ENCODE measurements around the gene MPDU1. TPM values are rescaled to one million over a fixed set of nuclear protein-coding genes. Genes with fewer than 3 reads are reported as not detected.
A peak's percentile ranks its signal among the peaks of the same experiment; 100 is the strongest.

Gene MPDU1
- total and polyA plus RNA-seq, 4 donors: 55.3 to 136 (median 91.2) TPM

- peaks cover 10 to 52% (median 38%) of the 10 kb centered on the region in 4 donors for H3K4me1 ChIP-seq (ENCODE audit: control insufficient read depth in 4 of 4, insufficient read depth in 4 of 4, low read length in 3 of 4)
- peak within 1 kb of the TSS in 2 of 3 donors; percentile 0 to 31 for H3K4me3 ChIP-seq (ENCODE audit: low read depth in 1 of 3, low read length in 3 of 3)
- TF ChIP-seq NR2F2 (IDR thresholded peaks at IDR 0.05) (peak; percentile 58), RXRA (IDR thresholded peaks at IDR 0.05) (no peak)
- H3K27me3 ChIP-seq (ENCODE audit: control insufficient read depth in 4 of 4, insufficient read depth in 4 of 4, low read length in 3 of 4): no peaks in the 10 kb centered on the region
- peak within 1 kb of the TSS in 1 of 2 donors; percentile 76 for H3K9ac ChIP-seq (ENCODE audit: low read depth in 1 of 2, low read length in 2 of 2)
- no peaks in the 10 kb centered on the region for H3K9me3 ChIP-seq (ENCODE audit: control insufficient read depth in 4 of 4, low read length in 3 of 4)
- H3K36me3 ChIP-seq (ENCODE audit: control insufficient read depth in 4 of 4, insufficient read depth in 3 of 4, low read depth in 1 of 4, low read length in 3 of 4): no peaks in the 10 kb centered on the region
- no peak for DNase-seq (ENCODE audit: low spot score)
- 53% methylated on average over 16 of the region's 16 CpGs for WGBS
- peak within 1 kb of the TSS; percentile 79 to 94 for H3K27ac ChIP-seq (ENCODE audit: low read depth in 1 of 2, low read length in 2 of 2)
These were observed 24.9 kb upstream of the MPDU1 start, which contains the start of gene TNFSF13 for GRCh38 chr17:7558544-7559319. Gene TNFSF13, plus strand, starts transcription at chr17:7558750. Its CDS starts 290 bp downstream, at chr17:7559040.

DNA sequence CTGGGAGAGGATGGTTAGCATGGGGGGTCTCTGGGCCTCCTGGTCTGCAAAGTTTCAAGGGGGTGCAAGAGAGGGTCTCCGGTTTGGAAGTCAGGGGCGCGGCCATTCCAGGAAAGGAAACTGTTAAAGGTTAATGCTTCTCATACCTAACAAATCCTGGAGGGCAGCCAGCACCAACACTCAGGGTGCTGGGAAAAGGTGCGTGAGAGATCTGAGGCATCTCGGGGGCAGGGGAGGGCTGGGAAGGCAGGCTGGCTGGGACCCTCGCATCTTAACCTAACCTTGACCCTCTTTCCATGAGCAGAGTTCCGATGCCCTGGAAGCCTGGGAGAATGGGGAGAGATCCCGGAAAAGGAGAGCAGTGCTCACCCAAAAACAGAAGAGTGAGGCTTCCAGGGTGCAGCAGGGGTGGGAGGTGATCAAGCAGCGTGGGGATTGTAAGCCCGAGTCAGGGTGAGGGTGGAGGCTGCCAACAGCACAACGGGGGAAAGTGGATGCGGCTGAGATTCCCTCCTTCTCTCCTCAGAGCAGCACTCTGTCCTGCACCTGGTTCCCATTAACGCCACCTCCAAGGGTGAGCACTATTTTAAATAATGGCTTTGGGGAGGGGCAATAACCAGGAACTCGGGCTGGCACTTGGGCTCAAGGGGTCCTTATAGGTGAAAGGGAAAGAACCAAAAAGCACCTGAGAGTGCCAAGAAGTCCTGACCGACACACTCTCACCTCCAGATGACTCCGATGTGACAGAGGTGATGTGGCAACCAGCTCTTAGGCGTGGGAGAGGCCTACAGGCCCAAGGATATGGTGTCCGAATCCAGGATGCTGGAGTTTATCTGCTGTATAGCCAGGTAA lies 24.1 kb upstream of the MPDU1 start:
- TF ChIP-seq FOXA1 (IDR thresholded peaks at IDR 0.05) (no peak), RXRA (IDR thresholded peaks at IDR 0.05) (no peak), EGR1 (IDR thresholded peaks at IDR 0.05; ENCODE audit: low read depth in 2 of 2) (no peak), MAX (IDR thresholded peaks at IDR 0.05) (no peak), YY1 (IDR thresholded peaks at IDR 0.05) (no peak)
- TF ChIP-seq, protein P1, sequence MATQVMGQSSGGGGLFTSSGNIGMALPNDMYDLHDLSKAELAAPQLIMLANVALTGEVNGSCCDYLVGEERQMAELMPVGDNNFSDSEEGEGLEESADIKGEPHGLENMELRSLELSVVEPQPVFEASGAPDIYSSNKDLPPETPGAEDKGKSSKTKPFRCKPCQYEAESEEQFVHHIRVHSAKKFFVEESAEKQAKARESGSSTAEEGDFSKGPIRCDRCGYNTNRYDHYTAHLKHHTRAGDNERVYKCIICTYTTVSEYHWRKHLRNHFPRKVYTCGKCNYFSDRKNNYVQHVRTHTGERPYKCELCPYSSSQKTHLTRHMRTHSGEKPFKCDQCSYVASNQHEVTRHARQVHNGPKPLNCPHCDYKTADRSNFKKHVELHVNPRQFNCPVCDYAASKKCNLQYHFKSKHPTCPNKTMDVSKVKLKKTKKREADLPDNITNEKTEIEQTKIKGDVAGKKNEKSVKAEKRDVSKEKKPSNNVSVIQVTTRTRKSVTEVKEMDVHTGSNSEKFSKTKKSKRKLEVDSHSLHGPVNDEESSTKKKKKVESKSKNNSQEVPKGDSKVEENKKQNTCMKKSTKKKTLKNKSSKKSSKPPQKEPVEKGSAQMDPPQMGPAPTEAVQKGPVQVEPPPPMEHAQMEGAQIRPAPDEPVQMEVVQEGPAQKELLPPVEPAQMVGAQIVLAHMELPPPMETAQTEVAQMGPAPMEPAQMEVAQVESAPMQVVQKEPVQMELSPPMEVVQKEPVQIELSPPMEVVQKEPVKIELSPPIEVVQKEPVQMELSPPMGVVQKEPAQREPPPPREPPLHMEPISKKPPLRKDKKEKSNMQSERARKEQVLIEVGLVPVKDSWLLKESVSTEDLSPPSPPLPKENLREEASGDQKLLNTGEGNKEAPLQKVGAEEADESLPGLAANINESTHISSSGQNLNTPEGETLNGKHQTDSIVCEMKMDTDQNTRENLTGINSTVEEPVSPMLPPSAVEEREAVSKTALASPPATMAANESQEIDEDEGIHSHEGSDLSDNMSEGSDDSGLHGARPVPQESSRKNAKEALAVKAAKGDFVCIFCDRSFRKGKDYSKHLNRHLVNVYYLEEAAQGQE (IDR thresholded peaks at IDR 0.05): no peak
- Histone ChIP-seq H3K36me3 (ENCODE audit: control insufficient read depth in 4 of 4, insufficient read depth in 3 of 4, low read depth in 1 of 4, low read length in 3 of 4) (peaks cover 0 to 8% (median 0%) of the 10 kb centered on the region in 4 donors), H3K4me3 (ENCODE audit: low read depth in 1 of 3, low read length in 3 of 3) (no peak overlapping the region), H3K27ac (ENCODE audit: low read depth in 1 of 2, low read length in 2 of 2) (peak overlapping the region; percentile 79 to 94), H3K4me1 (ENCODE audit: control insufficient read depth in 4 of 4, insufficient read depth in 4 of 4, low read length in 3 of 4) (peaks cover 10 to 55% (median 41%) of the 10 kb centered on the region in 4 donors), H3K9me3 (ENCODE audit: control insufficient read depth in 4 of 4, low read length in 3 of 4) (no peaks in the 10 kb centered on the region), H3K9ac (ENCODE audit: low read depth in 1 of 2, low read length in 2 of 2) (peak overlapping the region in 1 of 2 donors; percentile 76), H3K27me3 (ENCODE audit: control insufficient read depth in 4 of 4, insufficient read depth in 4 of 4, low read length in 3 of 4) (no peaks in the 10 kb centered on the region)
- WGBS: 70% methylated on average over 18 of the region's 18 CpGs
- DNase-seq (ENCODE audit: low spot score): no peak

DNA sequence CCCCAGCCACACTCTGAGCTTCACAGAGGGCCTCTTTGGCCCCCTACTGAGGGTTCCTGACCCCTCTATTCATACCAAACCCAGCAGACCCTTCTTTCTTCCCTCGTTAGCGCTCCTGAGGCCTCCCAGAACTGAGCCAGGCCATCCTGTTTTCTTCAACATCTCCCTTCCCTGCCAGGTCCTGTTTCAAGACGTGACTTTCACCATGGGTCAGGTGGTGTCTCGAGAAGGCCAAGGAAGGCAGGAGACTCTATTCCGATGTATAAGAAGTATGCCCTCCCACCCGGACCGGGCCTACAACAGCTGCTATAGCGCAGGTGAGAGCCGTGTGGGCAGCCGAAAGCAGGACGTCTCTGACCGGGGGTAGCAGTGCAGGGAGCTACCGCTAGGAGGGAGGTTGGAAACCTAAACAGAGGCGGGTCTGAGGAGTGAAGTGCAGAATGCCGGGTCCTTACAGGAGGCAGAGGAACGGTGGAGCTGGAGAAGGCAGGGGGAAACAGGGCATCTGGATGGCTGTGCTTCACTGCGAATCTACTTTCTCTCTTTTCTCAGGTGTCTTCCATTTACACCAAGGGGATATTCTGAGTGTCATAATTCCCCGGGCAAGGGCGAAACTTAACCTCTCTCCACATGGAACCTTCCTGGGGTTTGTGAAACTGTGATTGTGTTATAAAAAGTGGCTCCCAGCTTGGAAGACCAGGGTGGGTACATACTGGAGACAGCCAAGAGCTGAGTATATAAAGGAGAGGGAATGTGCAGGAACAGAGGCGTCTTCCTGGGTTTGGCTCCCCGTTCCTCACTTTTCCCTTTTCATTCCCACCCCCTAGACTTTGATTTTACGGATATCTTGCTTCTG lies 23.3 kb upstream of the MPDU1 start:
- peaks cover under 1 to 17% (median 5%) of the 10 kb centered on the region in 4 donors for H3K36me3 ChIP-seq (ENCODE audit: control insufficient read depth in 4 of 4, insufficient read depth in 3 of 4, low read depth in 1 of 4, low read length in 3 of 4)
- 31% methylated on average over 22 of the region's 22 CpGs for WGBS
- no peaks in the 10 kb centered on the region for H3K9me3 ChIP-seq (ENCODE audit: control insufficient read depth in 4 of 4, low read length in 3 of 4)
- TF ChIP-seq MAX (IDR thresholded peaks at IDR 0.05): no peak
- peak in 1 of 2 donors; percentile 51 for TF ChIP-seq RAD21 (IDR thresholded peaks at IDR 0.05)
- TF ChIP-seq, protein P2, sequence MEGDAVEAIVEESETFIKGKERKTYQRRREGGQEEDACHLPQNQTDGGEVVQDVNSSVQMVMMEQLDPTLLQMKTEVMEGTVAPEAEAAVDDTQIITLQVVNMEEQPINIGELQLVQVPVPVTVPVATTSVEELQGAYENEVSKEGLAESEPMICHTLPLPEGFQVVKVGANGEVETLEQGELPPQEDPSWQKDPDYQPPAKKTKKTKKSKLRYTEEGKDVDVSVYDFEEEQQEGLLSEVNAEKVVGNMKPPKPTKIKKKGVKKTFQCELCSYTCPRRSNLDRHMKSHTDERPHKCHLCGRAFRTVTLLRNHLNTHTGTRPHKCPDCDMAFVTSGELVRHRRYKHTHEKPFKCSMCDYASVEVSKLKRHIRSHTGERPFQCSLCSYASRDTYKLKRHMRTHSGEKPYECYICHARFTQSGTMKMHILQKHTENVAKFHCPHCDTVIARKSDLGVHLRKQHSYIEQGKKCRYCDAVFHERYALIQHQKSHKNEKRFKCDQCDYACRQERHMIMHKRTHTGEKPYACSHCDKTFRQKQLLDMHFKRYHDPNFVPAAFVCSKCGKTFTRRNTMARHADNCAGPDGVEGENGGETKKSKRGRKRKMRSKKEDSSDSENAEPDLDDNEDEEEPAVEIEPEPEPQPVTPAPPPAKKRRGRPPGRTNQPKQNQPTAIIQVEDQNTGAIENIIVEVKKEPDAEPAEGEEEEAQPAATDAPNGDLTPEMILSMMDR (IDR thresholded peaks at IDR 0.05; ENCODE audit: low read depth, low read length, missing input control): peak; percentile 68
- H3K9ac ChIP-seq (ENCODE audit: low read depth in 1 of 2, low read length in 2 of 2): peak overlapping the region in 1 of 2 donors; percentile 35
- H3K4me1 ChIP-seq (ENCODE audit: control insufficient read depth in 4 of 4, insufficient read depth in 4 of 4, low read length in 3 of 4): peaks cover 10 to 55% (median 41%) of the 10 kb centered on the region in 4 donors
- DNase-seq (ENCODE audit: low spot score): peak; percentile 73
- no peaks in the 10 kb centered on the region for H3K27me3 ChIP-seq (ENCODE audit: control insufficient read depth in 4 of 4, insufficient read depth in 4 of 4, low read length in 3 of 4)
- peak overlapping the region; percentile 8 to 19 for H3K27ac ChIP-seq (ENCODE audit: low read depth in 1 of 2, low read length in 2 of 2)
- no peak overlapping the region for H3K4me3 ChIP-seq (ENCODE audit: low read depth in 1 of 3, low read length in 3 of 3)
